CD4-positive, alpha-beta T cell (primary cell): ENCODE results near the gene MINDY4B. TPM values are rescaled to one million over a fixed set of nuclear protein-coding genes. Genes with fewer than 3 reads are reported as not detected.
A peak's percentile ranks its signal among the peaks of the same experiment; 100 is the strongest.

Experiments
- ATAC-seq: fragments of 200-7000 bp; cut with Tn5 transposase; one replicate; pipeline ENCODE4 v1.10.0; 2022; ENCODE audit warnings: mild to moderate bottlenecking; ENCODE audit not compliant: poor library complexity
- CTCF ChIA-PET: fragments of 350-600 bp; sonication (Branson Sonifier 250); formaldehyde crosslinking; loops from one replicate; lab custom pipeline; 2021; ENCODE audit warnings: antibody characterized with exemption, inconsistent platforms; lab: Charles Lee
- POLR2A ChIA-PET: fragments of 350-600 bp; sonication (Branson Sonifier 250); formaldehyde crosslinking; loops from one replicate; lab custom pipeline; 2021; ENCODE audit warnings: antibody characterized with exemption, inconsistent platforms; lab: Charles Lee
- DNase-seq, 14 experiments: peaks; one replicate each; pipeline ENCODE4 v3.0.0-alpha.2; 2013 to 2020; ENCODE audit warnings: mixed read lengths in 2 of 14
- H3K27ac ChIP-seq, 2 donors: one replicate each; pipeline versions ENCODE4 v1.5.1 to v1.7.0; 2013; ENCODE audit warnings: low read length in 2 of 2, low read depth in 1 of 2, mild to moderate bottlenecking in 1 of 2
- H3K27me3 ChIP-seq, 2 experiments: 1 replicate in 1 of 2; 2 replicates in 1 of 2; pipeline versions ENCODE4 v1.6.1 to v1.7.0; 2013; ENCODE audit warnings: low read length in 2 of 2, control low read depth in 1 of 2, mild to moderate bottlenecking in 1 of 2, moderate library complexity in 1 of 2; ENCODE audit not compliant: insufficient read depth in 2 of 2, control insufficient read depth in 1 of 2
- H3K36me3 ChIP-seq: one replicate; pipeline ENCODE4 v1.6.1; 2013; ENCODE audit warnings: low read length, control low read depth; ENCODE audit not compliant: insufficient read depth
- H3K4me1 ChIP-seq: one replicate; pipeline ENCODE4 v1.6.1; 2013; ENCODE audit warnings: low read length, control low read depth; ENCODE audit not compliant: insufficient read depth
- H3K4me3 ChIP-seq: one replicate; pipeline ENCODE4 v1.5.1; 2013; ENCODE audit warnings: mild to moderate bottlenecking, low read length, moderate library complexity
- H3K9me3 ChIP-seq, 2 experiments: 1 replicate in 1 of 2; 2 replicates in 1 of 2; pipeline versions ENCODE4 v1.6.1 to v1.7.0; 2013; ENCODE audit warnings: low read length in 2 of 2, mild to moderate bottlenecking in 2 of 2, control low read depth in 1 of 2, moderate library complexity in 1 of 2; ENCODE audit not compliant: control insufficient read depth in 1 of 2, insufficient read depth in 1 of 2
- H3K27ac Mint-ChIP-seq: one replicate; pipeline ENCODE4 v1.8.0; 2020; ENCODE audit warnings: mixed read lengths
- H3K27me3 Mint-ChIP-seq: one replicate; pipeline ENCODE4 v1.8.0; 2021; ENCODE audit warnings: mixed read lengths
- H3K36me3 Mint-ChIP-seq: one replicate; pipeline ENCODE4 v1.8.0; 2021; ENCODE audit warnings: low read depth, mixed read lengths
- H3K4me1 Mint-ChIP-seq: one replicate; pipeline ENCODE4 v1.8.0; 2021; ENCODE audit warnings: low read depth, mixed read lengths
- H3K4me3 Mint-ChIP-seq: one replicate; pipeline ENCODE4 v1.8.0; 2020; ENCODE audit warnings: mild to moderate bottlenecking, mixed read lengths
- H3K9me3 Mint-ChIP-seq: one replicate; pipeline ENCODE4 v1.8.0; 2020; ENCODE audit warnings: mixed read lengths
- CTCF ChIP-seq: fragments of 200-600 bp; IDR thresholded peaks from one replicate; pipeline ENCODE4 v1.8.0; 2022; ENCODE audit warnings: antibody characterized with exemption, mild to moderate bottlenecking
- intact Hi-C, 2 experiments: fragments of 100-400 bp; cut with DNase I in 1 of 2; cut with micrococcal nuclease in 1 of 2; formaldehyde crosslinking; loops; one replicate each; pipeline versions ENCODE4 v1.15.1 to v1.9.0; 2023 to 2025; cut with DNase I, micrococcal nuclease
- total RNA-seq, 174 experiments: library from RNA in 2 of 174; stranded (reverse) in 2 of 174; gene quantifications; one replicate each; pipeline ENCODE4 v1.2.3 and lab custom pipeline; 2021 to 2026

Gene MINDY4B
- total RNA-seq, 2 experiments from 2014 or later: not detected

GRCh38 chr3:150830745-150831144 is 74.5 kb downstream of the MINDY4B start:
- Histone ChIP-seq H3K9me3 (no peaks in the 10 kb centered on the region), H3K27me3 (no peaks in the 10 kb centered on the region), H3K36me3 (no peaks in the 10 kb centered on the region), H3K27ac (no peak overlapping the region), H3K4me1 (no peaks in the 10 kb centered on the region), H3K4me3 (no peak overlapping the region)
- intact Hi-C loops: no loop called here
- no peaks in the 10 kb centered on the region for H3K27me3 Mint-ChIP-seq
- no peaks in the 10 kb centered on the region for H3K36me3 Mint-ChIP-seq
- H3K9me3 Mint-ChIP-seq: no peaks in the 10 kb centered on the region
- POLR2A ChIA-PET: no interaction called here
- CTCF ChIA-PET: interaction anchor here (1.3 to 1.4 kb wide), 2 partner anchors 12 to 18 kb away, joined by 3 to 4 read pairs; no protein-coding TSS in a partner anchor
- no peaks in the 10 kb centered on the region for H3K4me1 Mint-ChIP-seq
- ATAC-seq (no peak), DNase-seq (no peak)
- no peak overlapping the region for H3K4me3 Mint-ChIP-seq
- no peak for TF ChIP-seq CTCF
- H3K27ac Mint-ChIP-seq: no peak overlapping the region

GRCh38 chr3:150830094-150830681 is 75.1 kb downstream of the MINDY4B start:
- no peaks in the 10 kb centered on the region for H3K4me1 ChIP-seq
- Mint-ChIP-seq H3K4me3 (no peak overlapping the region), H3K27me3 (no peaks in the 10 kb centered on the region), H3K4me1 (no peaks in the 10 kb centered on the region), H3K27ac (no peak overlapping the region), H3K9me3 (no peaks in the 10 kb centered on the region), H3K36me3 (no peaks in the 10 kb centered on the region)
- H3K9me3 ChIP-seq: no peaks in the 10 kb centered on the region
- no peak for TF ChIP-seq CTCF
- DNase-seq: peak in 3 of 14 experiments; percentile 4 to 21 (median 17)
- no peak overlapping the region for H3K4me3 ChIP-seq
- no peak for ATAC-seq
- H3K27ac ChIP-seq: no peak overlapping the region
- POLR2A ChIA-PET: no interaction called here
- CTCF ChIA-PET: interaction anchor here (1.3 to 1.4 kb wide), 2 partner anchors 13 to 18 kb away, joined by 3 to 4 read pairs; no protein-coding TSS in a partner anchor
- H3K36me3 ChIP-seq: no peaks in the 10 kb centered on the region
- no peaks in the 10 kb centered on the region for H3K27me3 ChIP-seq
- intact Hi-C loops: no loop called here

- H3K27ac Mint-ChIP-seq: no peak overlapping the region
- no peak overlapping the region for H3K4me3 Mint-ChIP-seq
- no peak for ATAC-seq
- no peak for TF ChIP-seq CTCF
- H3K27me3 Mint-ChIP-seq: no peaks in the 10 kb centered on the region
- H3K4me1 Mint-ChIP-seq: no peaks in the 10 kb centered on the region
- Histone ChIP-seq H3K4me1 (no peaks in the 10 kb centered on the region), H3K27me3 (no peaks in the 10 kb centered on the region), H3K4me3 (no peak overlapping the region), H3K36me3 (no peaks in the 10 kb centered on the region), H3K9me3 (no peaks in the 10 kb centered on the region), H3K27ac (no peak overlapping the region)
- DNase-seq: no peak
- CTCF ChIA-PET: no interaction called here
- H3K9me3 Mint-ChIP-seq: no peaks in the 10 kb centered on the region
- POLR2A ChIA-PET: no interaction called here
- intact Hi-C loops: no loop called here
- no peaks in the 10 kb centered on the region for H3K36me3 Mint-ChIP-seq
Observed at GRCh38 chr3:150829408-150829807, 75.8 kb downstream of the MINDY4B start.
